GM19468 (cell line): ENCODE measurements around the gene ZNF649.
"Not testable (repeated sequence)": the region's sequence is repeated elsewhere in the genome, so short reads cannot be mapped to it uniquely, and the experiment has no call there.

ENCODE experiments used
- ATAC-seq: cut with Tn5 transposase; IDR thresholded peaks from one replicate; pipeline ENCODE4 v1.9.1; 2021; ENCODE audit warnings: mild to moderate bottlenecking, moderate library complexity, moderate number of reproducible peaks; ENCODE audit not compliant: unreplicated experiment; ENCODE audit errors: extremely low read depth

Gene ZNF649

GRCh38 chr19:51904331-51905165 is at the start of gene ZNF649:
Gene ZNF649 (minus strand): TSS chr19:51905017. CDS start chr19:51900107, 4,910 bp downstream.
- ATAC-seq: peak; percentile 52

GRCh38 chr19:51948975-51949374 is 44.2 kb upstream of the ZNF649 start:
- no peak for ATAC-seq

GRCh38 chr19:51946602-51947001 is 41.8 kb upstream of the ZNF649 start:
- ATAC-seq: no peak

GRCh38 chr19:51944798-51945552 is 40.2 kb upstream of the ZNF649 start:
- ATAC-seq: no peak

- no peak for ATAC-seq
Measured at GRCh38 chr19:51938936-51939335, 34.1 kb upstream of the ZNF649 start.

GRCh38 chr19:51931921-51932320 is 27.1 kb upstream of the ZNF649 start:
- no peak for ATAC-seq

GRCh38 chr19:51927859-51928258 is 23.0 kb upstream of the ZNF649 start:
- ATAC-seq: no peak

- ATAC-seq: no peak
Measured at GRCh38 chr19:51926784-51927741, 22.2 kb upstream of the ZNF649 start, which contains the start of gene ZNF613. Gene ZNF613 (plus strand): TSS chr19:51927472. CDS start chr19:51936221, 8,749 bp downstream.

- no peak for ATAC-seq
Measured at GRCh38 chr19:51926426-51926783, 21.6 kb upstream of the ZNF649 start.

GRCh38 chr19:51921949-51922348 is 17.1 kb upstream of the ZNF649 start:
- ATAC-seq: no peak

GRCh38 chr19:51919606-51920005 is 14.8 kb upstream of the ZNF649 start:
- ATAC-seq: no peak

GRCh38 chr19:51916167-51916566 is 11.3 kb upstream of the ZNF649 start:
- no peak for ATAC-seq

GRCh38 chr19:51915324-51915867 is 10.6 kb upstream of the ZNF649 start:
- no peak for ATAC-seq

- ATAC-seq: not testable (repeated sequence)
Measured at GRCh38 chr19:51907981-51908380, 3.2 kb upstream of the ZNF649 start.

GRCh38 chr19:51906108-51906507 is 1.3 kb upstream of the ZNF649 start:
- ATAC-seq: not testable (repeated sequence)

GRCh38 chr19:51905639-51906038 is 822 bp upstream of the ZNF649 start:
- not testable (repeated sequence) for ATAC-seq

GRCh38 chr19:51905206-51905605 is 389 bp upstream of the ZNF649 start:
- no peak for ATAC-seq

GRCh38 chr19:51903192-51903591 is 1.6 kb downstream of the ZNF649 start:
- ATAC-seq: no peak

GRCh38 chr19:51901860-51902259 is 3.0 kb downstream of the ZNF649 start:
- ATAC-seq: no peak

- no peak for ATAC-seq
Measured at GRCh38 chr19:51891193-51891747, 13.5 kb downstream of the ZNF649 start.
